Endothelial cell of umbilical vein (primary cell): Measurements from ENCODE around the gene VCL. TPM values are rescaled to one million over a fixed set of nuclear protein-coding genes. Genes with fewer than 3 reads are reported as not detected.

Experiments used
- BruUV-seq: library from RNA; stranded (reverse); fragments of 400-500 nt; replicated peaks from 2 replicates; lab custom pipeline; 2021; lab: Mats Ljungman, UMichigan
- CTCF ChIA-PET: fragments of 300-600, 350-600 bp; sonication (Branson Sonifier 250); formaldehyde crosslinking; loops from one replicate; lab custom pipeline; 2021; ENCODE audit warnings: antibody characterized with exemption, inconsistent platforms; lab: Charles Lee
- POLR2A ChIA-PET: fragments of 300-600, 350-600 bp; sonication (Branson Sonifier 250); formaldehyde crosslinking; loops from one replicate; lab custom pipeline; 2021; ENCODE audit warnings: antibody characterized with exemption, inconsistent platforms; lab: Charles Lee
- DNase-seq: peaks from one replicate; pipeline ENCODE4 v3.0.0-alpha.2; 2011; ENCODE audit warnings: low read depth, low spot score
- FAIRE-seq: peaks from 2 replicates; lab custom pipeline; 2011; peaks lifted over from hg19 to GRCh38; lab: Jason Lieb, UNC
- H2AFZ ChIP-seq: 2 replicates; pipeline ENCODE4 v1.6.0; 2012; ENCODE audit warnings: low read depth, low read length, control low read depth, inconsistent platforms
- H3K27ac ChIP-seq: 2 replicates; pipeline ENCODE4 v1.5.1; 2011; ENCODE audit warnings: low read depth, mild to moderate bottlenecking, control low read depth, low read length, moderate library complexity; ENCODE audit not compliant: insufficient read depth
- H3K27me3 ChIP-seq, 2 experiments: 2 replicates each; pipeline versions ENCODE4 v1.6.0 to v1.6.1; 2011; ENCODE audit warnings: low read length in 2 of 2, mixed read lengths in 1 of 2; ENCODE audit not compliant: control insufficient read depth in 2 of 2, insufficient read depth in 2 of 2
- H3K36me3 ChIP-seq, 2 experiments: 2 replicates in 1 of 2; 3 replicates in 1 of 2; pipeline ENCODE4 v1.5.1; 2011; ENCODE audit warnings: low read length in 2 of 2, mild to moderate bottlenecking in 1 of 2, moderate library complexity in 1 of 2; ENCODE audit not compliant: control insufficient read depth in 2 of 2, insufficient read depth in 2 of 2; ENCODE audit errors: extremely low read depth in 1 of 2
- H3K4me1 ChIP-seq: 3 replicates; pipeline ENCODE4 v1.5.1; 2011; ENCODE audit warnings: mild to moderate bottlenecking, low read length; ENCODE audit not compliant: control insufficient read depth, insufficient read depth; ENCODE audit errors: extremely low read depth
- H3K4me2 ChIP-seq: 2 replicates; pipeline ENCODE4 v1.6.1; 2011; ENCODE audit warnings: low read length, control low read depth, mixed read lengths; ENCODE audit not compliant: insufficient read depth
- H3K4me3 ChIP-seq, 3 experiments: fragments of 200-600 bp in 1 of 3; sonication (generic), shearing (Covaris generic) in 1 of 3; replicated peaks in 1 of 3; 2 replicates each; pipeline ENCODE4 v1.5.1; 2011 to 2016; ENCODE audit warnings: control low read depth in 3 of 3, low read length in 3 of 3, mild to moderate bottlenecking in 2 of 3, inconsistent platforms in 1 of 3, low read depth in 1 of 3, moderate library complexity in 1 of 3; ENCODE audit not compliant: insufficient read depth in 1 of 3
- H3K79me2 ChIP-seq: 2 replicates; pipeline ENCODE4 v1.6.0; 2012; ENCODE audit warnings: low read length, inconsistent platforms; ENCODE audit not compliant: control insufficient read depth, insufficient read depth
- H3K9ac ChIP-seq: replicated peaks from 2 replicates; pipeline ENCODE3; 2011; ENCODE audit warnings: low read length, control low read depth; ENCODE audit not compliant: insufficient read depth; ENCODE audit errors: extremely low read depth
- H3K9me1 ChIP-seq: replicated peaks from 3 replicates; pipeline ENCODE4 v1.6.0; 2011; ENCODE audit warnings: mild to moderate bottlenecking, low read length; ENCODE audit not compliant: control insufficient read depth, insufficient read depth; ENCODE audit errors: extremely low read depth
- H3K9me3 ChIP-seq: replicated peaks from 2 replicates; pipeline ENCODE4 v1.5.1; 2012; ENCODE audit warnings: low read length, inconsistent platforms; ENCODE audit not compliant: control insufficient read depth, insufficient read depth
- H4K20me1 ChIP-seq: replicated peaks from 2 replicates; pipeline ENCODE3; 2011; ENCODE audit warnings: mild to moderate bottlenecking, low read length; ENCODE audit not compliant: control insufficient read depth, insufficient read depth; ENCODE audit errors: extremely low read depth
- CTCF ChIP-seq, 2 donors: IDR thresholded peaks; 1 replicate in 1 of 2; 2 replicates in 1 of 2; pipeline ENCODE4 v1.5.1; 2011; ENCODE audit warnings: low read length in 2 of 2, mild to moderate bottlenecking in 2 of 2, moderate library complexity in 2 of 2, control low read depth in 1 of 2, inconsistent platforms in 1 of 2, low read depth in 1 of 2; ENCODE audit not compliant: insufficient read depth in 1 of 2; ENCODE audit errors: extremely low read depth in 1 of 2
- EZH2 ChIP-seq: IDR thresholded peaks from 2 replicates; pipeline ENCODE4 v1.6.1; 2012; ENCODE audit warnings: borderline replicate concordance, low read depth, mild to moderate bottlenecking, moderate library complexity, low read length, inconsistent platforms; ENCODE audit not compliant: severe bottlenecking
- FOS ChIP-seq: IDR thresholded peaks from 2 replicates; pipeline ENCODE4 v1.6.1; 2011; ENCODE audit warnings: mild to moderate bottlenecking, low read length, moderate library complexity, borderline replicate concordance; ENCODE audit not compliant: insufficient read depth
- GATA2 ChIP-seq: IDR thresholded peaks from 2 replicates; pipeline ENCODE4 v1.7.0; 2011; ENCODE audit warnings: low read depth, mild to moderate bottlenecking, moderate library complexity, mixed read lengths, low read length; ENCODE audit not compliant: insufficient read length, insufficient read depth
- JUN ChIP-seq: IDR thresholded peaks from 2 replicates; pipeline ENCODE4 v1.6.1; 2011; ENCODE audit warnings: borderline replicate concordance, low read depth; ENCODE audit not compliant: insufficient read length, insufficient read depth
- MAX ChIP-seq: IDR thresholded peaks from 2 replicates; pipeline ENCODE4 v1.6.1; 2011; ENCODE audit not compliant: insufficient read depth, insufficient read length
- MYC ChIP-seq: IDR thresholded peaks from one replicate; pipeline ENCODE4 v1.6.1; 2011; ENCODE audit warnings: mild to moderate bottlenecking, low read depth, low read length
- POLR2A ChIP-seq: IDR thresholded peaks from 2 replicates; pipeline ENCODE4 v1.6.1; 2012; ENCODE audit warnings: low read depth, mild to moderate bottlenecking, control low read depth, low read length
- POLR2AphosphoS5 ChIP-seq: IDR thresholded peaks from 2 replicates; pipeline ENCODE4 v1.6.1; 2012; ENCODE audit warnings: low read depth, mild to moderate bottlenecking, control low read depth, low read length, moderate library complexity; ENCODE audit not compliant: insufficient read depth
- dilution Hi-C: fragments of 300-500 bp; cut with MboI; formaldehyde crosslinking; loops from one replicate; pipeline ENCODE4 v1.15.0; 2019; ENCODE audit warnings: low sequenced_read_pairs; ENCODE audit not compliant: extremely low pct_ligation_motif_present
- intact Hi-C: fragments of 100-400 bp; cut with micrococcal nuclease; formaldehyde crosslinking; loops from one replicate; pipeline ENCODE4 v1.10.0; 2022
- polyA plus RNA-seq, 4 experiments: library from polyadenylated mRNA; depleted of rRNA in 3 of 4; stranded (reverse) in 3 of 4; unstranded in 1 of 4; fragments of >200 nt; gene quantifications; 2 replicates each; pipeline versions ENCODE4 v1.2.1 to v1.2.3, GENCODE V29; 2011 to 2012; ENCODE audit warnings: missing spikeins in 1 of 4
- total RNA-seq: library from RNA; stranded (reverse); gene quantifications from 2 replicates; pipeline ENCODE4 v1.2.3, GENCODE V29; 2021

The VCL gene
- total and polyA plus RNA-seq, 2 donors (not counting 3 experiments of a cell fraction or from before 2014, with no cell fraction given), result 95.4 to 231 TPM

DNA sequence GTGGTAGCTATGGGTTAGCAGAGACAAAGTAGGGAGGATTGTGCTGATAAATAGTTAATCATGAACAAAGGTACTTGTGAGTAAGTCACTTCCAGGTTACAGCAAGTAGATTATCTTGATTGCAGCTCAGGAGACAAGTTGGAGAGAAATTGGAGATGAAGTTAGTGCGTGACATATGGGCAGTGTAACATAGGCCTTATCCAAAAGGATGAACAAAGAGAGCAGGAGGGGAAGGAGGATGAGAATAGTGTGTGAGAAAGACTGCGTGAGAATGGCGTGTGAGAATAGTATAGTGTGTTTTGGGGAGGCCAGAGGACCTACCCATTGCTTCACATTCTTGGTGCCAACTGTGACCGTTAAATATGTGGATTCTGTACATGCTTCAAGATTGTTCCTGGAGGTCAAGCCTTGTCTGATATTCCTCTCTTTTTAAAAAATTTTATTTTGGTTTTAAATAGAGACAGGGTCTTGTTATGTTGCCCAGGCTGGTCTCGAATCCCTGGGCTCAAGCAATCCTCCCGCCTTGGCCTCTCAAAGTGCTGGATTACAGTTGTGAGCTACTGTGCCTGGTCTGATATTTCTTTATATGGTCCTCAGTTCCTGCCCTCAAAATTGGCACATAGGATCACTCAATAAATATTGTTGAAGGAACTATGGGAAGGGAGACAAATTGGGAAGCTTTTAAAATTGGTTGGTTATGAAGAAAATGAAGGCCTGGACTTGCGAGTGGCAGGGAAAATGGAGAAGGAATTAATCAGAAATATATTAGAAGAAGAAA, 3.2 kb downstream of the VCL start:
- Histone ChIP-seq H3K79me2 (peaks cover 78% of the 10 kb centered on the region), H3K9ac (no peak overlapping the region), H3K36me3 (no peaks in the 10 kb centered on the region), H3K9me1 (no peaks in the 10 kb centered on the region), H3K4me1 (peaks cover 17% of the 10 kb centered on the region), H4K20me1 (no peaks in the 10 kb centered on the region), H2AFZ (no peak overlapping the region), H3K27me3 (no peaks in the 10 kb centered on the region), H3K27ac (no peak overlapping the region), H3K4me3 (no peak overlapping the region), H3K9me3 (no peaks in the 10 kb centered on the region), H3K4me2 (peak overlapping the region; percentile 89)
- CTCF ChIA-PET, result interaction anchor here (0.6 to 5.4 kb wide), 6 partner anchors 10 to 114 kb away, joined by 3 to 62 read pairs (median 14); no protein-coding TSS in a partner anchor
- dilution Hi-C loops (no loop called here), intact Hi-C loops (no loop called here)
- FAIRE-seq (no peak), DNase-seq (no peak)
- TF ChIP-seq MYC (no peak), POLR2A (peak; percentile 13), POLR2AphosphoS5 (no peak)
- no TSS peak for BruUV-seq
- POLR2A ChIA-PET, result no interaction called here

GRCh38 chr10:74006269-74006668, 8.4 kb downstream of the VCL start:
- no TSS peak for BruUV-seq
- H3K27me3 ChIP-seq, result no peaks in the 10 kb centered on the region
- CTCF ChIA-PET, result interaction anchor here (0.7 to 3.4 kb wide), 5 partner anchors 14 to 120 kb away, joined by 3 to 21 read pairs (median 4); no protein-coding TSS in a partner anchor
- POLR2A ChIA-PET, result interaction anchor here (1.0 kb wide), 1 partner anchor 8 kb away, joined by 3 read pairs; the partner anchor contains the start of gene VCL
- dilution Hi-C loops (no loop called here), intact Hi-C loops (no loop called here)
- H3K4me2 ChIP-seq, result no peak overlapping the region
- H2AFZ ChIP-seq, result no peak overlapping the region
- H3K27ac ChIP-seq, result no peak overlapping the region
- TF ChIP-seq FOS (no peak), MAX (no peak), EZH2 (no peak), CTCF (IDR thresholded peaks at IDR 0.05; ENCODE audit: extremely low read depth in 1 of 2, insufficient read depth in 1 of 2, low read depth in 1 of 2, low read length in 2 of 2) (no peak), POLR2A (no peak), JUN (no peak), MYC (no peak), GATA2 (no peak), POLR2AphosphoS5 (no peak)
- no peak overlapping the region for H3K9ac ChIP-seq
- FAIRE-seq, result no peak
- H3K4me1 ChIP-seq, result peaks cover 20% of the 10 kb centered on the region
- H3K36me3 ChIP-seq, result no peaks in the 10 kb centered on the region
- peaks cover 93% of the 10 kb centered on the region for H3K79me2 ChIP-seq
- no peaks in the 10 kb centered on the region for H3K9me3 ChIP-seq
- no peaks in the 10 kb centered on the region for H3K9me1 ChIP-seq
- DNase-seq, result no peak
- no peak overlapping the region for H3K4me3 ChIP-seq
- peaks cover 6% of the 10 kb centered on the region for H4K20me1 ChIP-seq
